A549 (cell line): ENCODE measurements around the gene CC2D1B.

Experiments used
- CBX8 ChIP-seq: fragments of 200-600 bp; sonication (generic); IDR thresholded peaks from 2 replicates; pipeline ENCODE4 v1.6.1; 2016
- EHMT2 ChIP-seq: fragments of 200-600 bp; sonication (generic); IDR thresholded peaks from 2 replicates; pipeline ENCODE4 v1.6.1; 2016; ENCODE audit warnings: antibody characterized with exemption, low read depth, mild to moderate bottlenecking, moderate library complexity
- EP300 ChIP-seq, 2 experiments: fragments of >200 bp; sonication (Bioruptor Twin); formaldehyde crosslinking; IDR thresholded peaks; 2 replicates in 1 of 2; 3 replicates in 1 of 2; pipeline ENCODE4 v1.6.1; 2016 to 2017
- POLR2A ChIP-seq: IDR thresholded peaks from 2 replicates; pipeline ENCODE4 v1.6.1; 2012; ENCODE audit warnings: mild to moderate bottlenecking, low read length
- RAD21 ChIP-seq, 2 experiments: fragments of >200 bp in 1 of 2; sonication (Bioruptor Twin) in 1 of 2; formaldehyde crosslinking in 1 of 2; IDR thresholded peaks in 1 of 2; conservative IDR thresholded peaks in 1 of 2; 2 replicates in 1 of 2; 3 replicates in 1 of 2; pipeline ENCODE4 v1.6.1; 2012 to 2018; ENCODE audit warnings: inconsistent platforms in 1 of 2
- RFX5 ChIP-seq: fragments of 450-650 bp; IDR thresholded peaks from 2 replicates; pipeline ENCODE4 v1.7.1; 2014; ENCODE audit warnings: antibody characterized with exemption, mild to moderate bottlenecking, moderate library complexity
- SMC3 ChIP-seq: fragments of >200 bp; sonication (Bioruptor Twin); formaldehyde crosslinking; IDR thresholded peaks from 3 replicates; pipeline ENCODE4 v1.6.1; 2018; ENCODE audit warnings: inconsistent platforms
- SREBF2 ChIP-seq: fragments of 450-650 bp; IDR thresholded peaks from 2 replicates; pipeline ENCODE4 v1.6.1; 2014; ENCODE audit warnings: mild to moderate bottlenecking, moderate library complexity
- ZC3H11A ChIP-seq: fragments of 450-650 bp; IDR thresholded peaks from 2 replicates; pipeline ENCODE4 v1.6.1; 2014; ENCODE audit warnings: antibody characterized with exemption, mild to moderate bottlenecking
- TF ChIP-seq, protein P1 (sequence below): fragments of >200 bp; sonication (Bioruptor Twin); formaldehyde crosslinking; IDR thresholded peaks from 3 replicates; pipeline ENCODE4 v1.5.1; 2016

DNA sequence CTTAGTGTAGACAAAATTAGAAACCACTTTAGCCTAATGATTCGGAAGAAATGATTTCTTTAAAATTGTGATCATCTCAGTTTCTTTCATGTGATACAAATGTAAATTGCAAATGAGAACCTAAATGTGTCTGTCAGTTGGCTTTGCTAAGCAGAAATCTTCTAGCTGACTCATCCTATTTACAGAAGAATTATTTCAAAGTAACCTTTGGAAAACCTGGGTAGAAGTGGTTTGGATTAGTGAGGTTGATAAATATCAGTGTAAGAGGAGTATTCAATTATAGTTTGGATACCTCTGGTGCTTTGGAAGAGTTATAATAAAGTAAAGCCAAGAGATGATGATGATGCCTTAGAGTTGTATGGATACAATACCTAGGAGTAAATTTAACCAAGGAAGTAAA lies 37.4 kb downstream of the CC2D1B start:
- TF ChIP-seq, protein P1, sequence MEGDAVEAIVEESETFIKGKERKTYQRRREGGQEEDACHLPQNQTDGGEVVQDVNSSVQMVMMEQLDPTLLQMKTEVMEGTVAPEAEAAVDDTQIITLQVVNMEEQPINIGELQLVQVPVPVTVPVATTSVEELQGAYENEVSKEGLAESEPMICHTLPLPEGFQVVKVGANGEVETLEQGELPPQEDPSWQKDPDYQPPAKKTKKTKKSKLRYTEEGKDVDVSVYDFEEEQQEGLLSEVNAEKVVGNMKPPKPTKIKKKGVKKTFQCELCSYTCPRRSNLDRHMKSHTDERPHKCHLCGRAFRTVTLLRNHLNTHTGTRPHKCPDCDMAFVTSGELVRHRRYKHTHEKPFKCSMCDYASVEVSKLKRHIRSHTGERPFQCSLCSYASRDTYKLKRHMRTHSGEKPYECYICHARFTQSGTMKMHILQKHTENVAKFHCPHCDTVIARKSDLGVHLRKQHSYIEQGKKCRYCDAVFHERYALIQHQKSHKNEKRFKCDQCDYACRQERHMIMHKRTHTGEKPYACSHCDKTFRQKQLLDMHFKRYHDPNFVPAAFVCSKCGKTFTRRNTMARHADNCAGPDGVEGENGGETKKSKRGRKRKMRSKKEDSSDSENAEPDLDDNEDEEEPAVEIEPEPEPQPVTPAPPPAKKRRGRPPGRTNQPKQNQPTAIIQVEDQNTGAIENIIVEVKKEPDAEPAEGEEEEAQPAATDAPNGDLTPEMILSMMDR, result no peak
- no peak for TF ChIP-seq RAD21 (conservative IDR thresholded peaks at IDR 0.05 in 1 of 2, IDR thresholded peaks at IDR 0.05 in 1 of 2)
- TF ChIP-seq SREBF2, result no peak
- no peak for TF ChIP-seq POLR2A
- no peak for TF ChIP-seq ZC3H11A
- TF ChIP-seq CBX8, result no peak
- no peak for TF ChIP-seq EP300 (IDR thresholded peaks at IDR 0.05)
- no peak for TF ChIP-seq EHMT2
- TF ChIP-seq RFX5, result no peak
- TF ChIP-seq SMC3, result no peak
